B cell (primary cell): ENCODE data around the gene CUEDC2. TPM values are rescaled to one million over a fixed set of nuclear protein-coding genes. Genes with fewer than 3 reads are reported as not detected.

Experiments
- ATAC-seq: fragments of 200-7000 bp; cut with Tn5 transposase; one replicate; pipeline ENCODE4 v1.10.0; 2021; ENCODE audit warnings: low read depth, mild to moderate bottlenecking, moderate number of reproducible peaks, moderate library complexity
- CTCF ChIA-PET: fragments of 350-600 bp; sonication (Branson Sonifier 250); formaldehyde crosslinking; loops from one replicate; lab custom pipeline; 2021; ENCODE audit warnings: antibody characterized with exemption, inconsistent platforms; lab: Charles Lee
- POLR2A ChIA-PET: fragments of 350-600 bp; sonication (Branson Sonifier 250); formaldehyde crosslinking; loops from one replicate; lab custom pipeline; 2021; ENCODE audit warnings: antibody characterized with exemption; lab: Charles Lee
- DNase-seq: peaks from one replicate; pipeline ENCODE4 v3.0.0; 2013
- H2AFZ ChIP-seq: 2 replicates; pipeline ENCODE4 v1.6.1; 2012; ENCODE audit warnings: mild to moderate bottlenecking, low read depth, low read length; ENCODE audit not compliant: insufficient read depth, poor library complexity, severe bottlenecking
- H3K27ac ChIP-seq, 2 donors: 1 replicate in 1 of 2; 2 replicates in 1 of 2; pipeline ENCODE4 v1.5.1; 2012 to 2013; ENCODE audit warnings: low read length in 2 of 2, mild to moderate bottlenecking in 2 of 2, moderate library complexity in 1 of 2
- H3K27me3 ChIP-seq, 4 experiments: fragments of 200-600 bp in 1 of 4; sonication (generic) in 1 of 4; replicated peaks in 1 of 4; 1 replicate in 2 of 4; 2 replicates in 2 of 4; pipeline versions ENCODE4 v1.6.1 to v1.7.0; 2013 to 2016; ENCODE audit warnings: low read length in 3 of 4, mild to moderate bottlenecking in 2 of 4, mixed read lengths in 1 of 4, moderate library complexity in 1 of 4; ENCODE audit not compliant: insufficient read depth in 4 of 4, control insufficient read depth in 3 of 4; ENCODE audit errors: control extremely low read depth in 1 of 4
- H3K36me3 ChIP-seq, 2 experiments: replicated peaks in 1 of 2; 1 replicate in 1 of 2; 2 replicates in 1 of 2; pipeline versions ENCODE4 v1.6.1 to v1.7.1; 2013; ENCODE audit warnings: low read length in 1 of 2; ENCODE audit not compliant: insufficient read depth in 2 of 2, control insufficient read depth in 1 of 2; ENCODE audit errors: control extremely low read depth in 1 of 2, extremely low read depth in 1 of 2
- H3K4me1 ChIP-seq, 2 donors: fragments of 200-600 bp in 1 of 2; sonication (generic) in 1 of 2; 1 replicate in 1 of 2; 2 replicates in 1 of 2; pipeline versions ENCODE4 v1.5.1 to v1.6.1; 2013 to 2017; ENCODE audit warnings: low read length in 2 of 2; ENCODE audit not compliant: control insufficient read depth in 2 of 2, insufficient read depth in 2 of 2
- H3K4me2 ChIP-seq: replicated peaks from 2 replicates; pipeline ENCODE3; 2012; ENCODE audit warnings: mild to moderate bottlenecking, low read depth, low read length; ENCODE audit not compliant: poor library complexity, severe bottlenecking
- H3K4me3 ChIP-seq, 5 experiments: fragments of 200-600 bp in 1 of 5; sonication (generic) in 1 of 5; 1 replicate in 3 of 5; 2 replicates in 2 of 5; pipeline versions ENCODE4 v1.5.1 to v1.7.0; 2011 to 2016; ENCODE audit warnings: low read length in 4 of 5, mild to moderate bottlenecking in 4 of 5, low read depth in 2 of 5, control low read depth in 1 of 5, moderate library complexity in 1 of 5; ENCODE audit not compliant: insufficient read depth in 1 of 5; ENCODE audit errors: control extremely low read depth in 1 of 5, extremely low read depth in 1 of 5
- H3K79me2 ChIP-seq: fragments of 200-600 bp; sonication (generic); one replicate; pipeline ENCODE4 v1.6.0; 2016; ENCODE audit warnings: low read length; ENCODE audit not compliant: control insufficient read depth, insufficient read depth
- H3K9ac ChIP-seq: fragments of 200-600 bp; sonication (generic); 2 replicates; pipeline ENCODE4 v1.6.1; 2017; ENCODE audit warnings: mild to moderate bottlenecking, low read length, moderate library complexity
- H3K9me3 ChIP-seq, 3 donors: one replicate each; pipeline versions ENCODE4 v1.6.1 to v1.7.1; 2013; ENCODE audit warnings: low read length in 2 of 3; ENCODE audit not compliant: control insufficient read depth in 2 of 3, insufficient read depth in 1 of 3; ENCODE audit errors: control extremely low read depth in 1 of 3
- H4K20me1 ChIP-seq: 2 replicates; pipeline ENCODE4 v1.6.0; 2012; ENCODE audit warnings: mild to moderate bottlenecking, low read length; ENCODE audit not compliant: insufficient read depth, control insufficient read depth, poor library complexity, severe bottlenecking
- H3K27ac Mint-ChIP-seq: one replicate; pipeline ENCODE4 v1.8.0; 2021; ENCODE audit warnings: mixed read lengths
- H3K27me3 Mint-ChIP-seq: one replicate; pipeline ENCODE4 v1.8.0; 2021; ENCODE audit warnings: mixed read lengths
- H3K4me1 Mint-ChIP-seq: one replicate; pipeline ENCODE4 v1.8.0; 2021; ENCODE audit warnings: mixed read lengths
- H3K4me3 Mint-ChIP-seq: one replicate; pipeline ENCODE4 v1.8.0; 2021; ENCODE audit warnings: mixed read lengths
- H3K9me3 Mint-ChIP-seq: one replicate; pipeline ENCODE4 v1.8.0; 2022; ENCODE audit warnings: mixed read lengths; ENCODE audit not compliant: insufficient read depth
- EZH2 ChIP-seq: IDR thresholded peaks from 2 replicates; pipeline ENCODE4 v1.6.1; 2012; ENCODE audit warnings: borderline replicate concordance, low read depth, mild to moderate bottlenecking, moderate library complexity, low read length; ENCODE audit not compliant: insufficient read depth, poor library complexity, severe bottlenecking
- WGBS: methylation state at CpG from one replicate; pipeline ENCODE4 v1.1.5; 2013; ENCODE audit warnings: missing lambda C conversion rate; ENCODE audit not compliant: insufficient coverage; 5-methylcytosine and 5-hydroxymethylcytosine counted together
- intact Hi-C: fragments of 100-400 bp; cut with micrococcal nuclease; formaldehyde crosslinking; loops from one replicate; pipeline ENCODE4 v1.10.0; 2022
- polyA plus RNA-seq: library from polyadenylated mRNA; depleted of rRNA; stranded (reverse); fragments of >200 nt; gene quantifications from 2 replicates; pipeline ENCODE4 v1.2.3, GENCODE V29; 2012
- total RNA-seq, 2 donors: library from RNA; stranded (reverse); fragments of 120-200 nt in 1 of 2; gene quantifications; 1 replicate in 1 of 2; 2 replicates in 1 of 2; pipeline versions ENCODE4 v1.2.3 to v1.2.4, GENCODE V29; 2013 to 2022
- TF ChIP-seq, protein P1 (sequence below): fragments of 200-600 bp; IDR thresholded peaks from one replicate; pipeline ENCODE4 v1.8.0; 2022; ENCODE audit warnings: antibody characterized with exemption, mild to moderate bottlenecking

CUEDC2 gene
- total and polyA plus RNA-seq, 2 donors (not counting 1 experiment from before 2014, with no cell fraction given) = 35.6 to 49.4 TPM

DNA sequence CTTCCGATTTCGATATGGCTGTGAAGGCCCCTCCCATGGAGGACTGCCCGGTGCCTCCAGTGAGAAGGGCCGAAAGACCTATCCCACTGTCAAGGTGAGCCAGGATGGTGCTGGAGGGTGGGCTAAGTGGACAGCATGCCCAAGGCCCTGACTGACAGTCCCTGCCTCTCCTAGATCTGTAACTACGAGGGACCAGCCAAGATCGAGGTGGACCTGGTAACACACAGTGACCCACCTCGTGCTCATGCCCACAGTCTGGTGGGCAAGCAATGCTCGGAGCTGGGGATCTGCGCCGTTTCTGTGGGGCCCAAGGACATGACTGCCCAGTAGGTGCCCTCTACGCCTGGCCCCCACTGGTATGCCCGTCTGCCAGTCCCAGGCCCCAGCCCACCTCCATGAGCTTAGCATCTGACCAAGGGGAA lies 35.6 kb downstream of the CUEDC2 start:
- intact Hi-C loops = no loop called here
- POLR2A ChIA-PET = interaction anchor here (3.7 kb wide), 1 partner anchor 53 kb away, joined by 31 read pairs; the partner anchor contains the start of gene C10orf95
- peak overlapping the region; percentile 96 for H3K9ac ChIP-seq
- H3K27ac ChIP-seq = peak overlapping the region; percentile 98 to 100
- Mint-ChIP-seq H3K4me3 (peak overlapping the region; percentile 95), H3K4me1 (peaks cover 52% of the 10 kb centered on the region), H3K27ac (peak overlapping the region; percentile 99), H3K9me3 (no peaks in the 10 kb centered on the region), H3K27me3 (no peaks in the 10 kb centered on the region)
- TF ChIP-seq, protein P1, sequence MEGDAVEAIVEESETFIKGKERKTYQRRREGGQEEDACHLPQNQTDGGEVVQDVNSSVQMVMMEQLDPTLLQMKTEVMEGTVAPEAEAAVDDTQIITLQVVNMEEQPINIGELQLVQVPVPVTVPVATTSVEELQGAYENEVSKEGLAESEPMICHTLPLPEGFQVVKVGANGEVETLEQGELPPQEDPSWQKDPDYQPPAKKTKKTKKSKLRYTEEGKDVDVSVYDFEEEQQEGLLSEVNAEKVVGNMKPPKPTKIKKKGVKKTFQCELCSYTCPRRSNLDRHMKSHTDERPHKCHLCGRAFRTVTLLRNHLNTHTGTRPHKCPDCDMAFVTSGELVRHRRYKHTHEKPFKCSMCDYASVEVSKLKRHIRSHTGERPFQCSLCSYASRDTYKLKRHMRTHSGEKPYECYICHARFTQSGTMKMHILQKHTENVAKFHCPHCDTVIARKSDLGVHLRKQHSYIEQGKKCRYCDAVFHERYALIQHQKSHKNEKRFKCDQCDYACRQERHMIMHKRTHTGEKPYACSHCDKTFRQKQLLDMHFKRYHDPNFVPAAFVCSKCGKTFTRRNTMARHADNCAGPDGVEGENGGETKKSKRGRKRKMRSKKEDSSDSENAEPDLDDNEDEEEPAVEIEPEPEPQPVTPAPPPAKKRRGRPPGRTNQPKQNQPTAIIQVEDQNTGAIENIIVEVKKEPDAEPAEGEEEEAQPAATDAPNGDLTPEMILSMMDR = no peak
- no peak for TF ChIP-seq EZH2
- H3K79me2 ChIP-seq = peaks cover 52% of the 10 kb centered on the region
- peak overlapping the region; percentile 99 for H3K4me2 ChIP-seq
- peaks cover 0 to 45% of the 10 kb centered on the region in 2 experiments for H3K36me3 ChIP-seq
- WGBS = 95% methylated on average over 12 of the region's 12 CpGs
- CTCF ChIA-PET = interaction anchor here (0.6 to 8.8 kb wide), 9 partner anchors 8 to 1942 kb away, joined by 3 to 108 read pairs (median 5); partner anchors contain the start of genes FBXL15 and ITPRIP
- ATAC-seq (no peak), DNase-seq (peak; percentile 29)
- H4K20me1 ChIP-seq = peaks cover 66% of the 10 kb centered on the region
- peak overlapping the region in 4 of 5 experiments; percentile 92 to 100 (median 100) for H3K4me3 ChIP-seq
- H3K9me3 ChIP-seq = no peaks in the 10 kb centered on the region
- H3K27me3 ChIP-seq = no peaks in the 10 kb centered on the region
- H2AFZ ChIP-seq = no peak overlapping the region
- peaks cover 40 to 56% of the 10 kb centered on the region in 2 donors for H3K4me1 ChIP-seq

DNA sequence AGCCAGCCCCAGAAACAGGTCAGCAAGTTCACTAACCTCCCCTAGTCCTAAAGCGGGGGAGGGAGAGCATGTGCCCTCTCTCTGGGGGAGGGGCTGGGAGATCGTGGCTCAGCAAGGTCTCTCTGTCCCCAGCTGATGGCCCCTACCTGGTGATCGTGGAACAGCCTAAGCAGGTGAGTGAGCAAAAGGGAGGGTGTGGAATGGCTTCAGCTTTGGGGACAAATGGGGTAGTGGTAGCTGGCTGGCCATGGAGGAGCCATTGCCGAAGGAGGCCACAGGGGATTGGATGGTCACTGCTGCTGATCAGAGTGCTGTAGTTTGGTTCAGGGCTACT lies 36.1 kb downstream of the CUEDC2 start:
- Histone ChIP-seq H3K79me2 (peaks cover 52% of the 10 kb centered on the region), H3K4me2 (peak overlapping the region; percentile 99), H3K27me3 (no peaks in the 10 kb centered on the region), H3K36me3 (peaks cover 0 to 41% of the 10 kb centered on the region in 2 experiments), H4K20me1 (peaks cover 62% of the 10 kb centered on the region), H3K4me1 (peaks cover 40 to 56% of the 10 kb centered on the region in 2 donors), H3K9me3 (no peaks in the 10 kb centered on the region), H3K27ac (peak overlapping the region; percentile 98 to 100), H3K4me3 (peak overlapping the region; percentile 43 to 100 (median 99)), H2AFZ (no peak overlapping the region), H3K9ac (peak overlapping the region; percentile 96)
- POLR2A ChIA-PET = interaction anchor here (0.6 to 3.7 kb wide), 6 partner anchors 25 to 1942 kb away, joined by 5 to 38 read pairs (median 12); partner anchors contain the start of genes ACTR1A, C10orf95, FBXL15 and SUFU
- Mint-ChIP-seq H3K9me3 (no peaks in the 10 kb centered on the region), H3K27me3 (no peaks in the 10 kb centered on the region), H3K4me1 (peaks cover 52% of the 10 kb centered on the region), H3K4me3 (peak overlapping the region; percentile 95), H3K27ac (peak overlapping the region; percentile 99)
- intact Hi-C loops = no loop called here
- no peak for ATAC-seq
- CTCF ChIA-PET = interaction anchor here (0.6 to 8.8 kb wide), 8 partner anchors 9 to 1942 kb away, joined by 3 to 108 read pairs (median 16); partner anchors contain the start of genes FBXL15 and ITPRIP
- 43% methylated on average over 3 of the region's 4 CpGs for WGBS
- no peak for DNase-seq
- TF ChIP-seq, protein P1 = no peak
- TF ChIP-seq EZH2 = no peak
